ENCODE data around the gene GLDN.

DNA sequence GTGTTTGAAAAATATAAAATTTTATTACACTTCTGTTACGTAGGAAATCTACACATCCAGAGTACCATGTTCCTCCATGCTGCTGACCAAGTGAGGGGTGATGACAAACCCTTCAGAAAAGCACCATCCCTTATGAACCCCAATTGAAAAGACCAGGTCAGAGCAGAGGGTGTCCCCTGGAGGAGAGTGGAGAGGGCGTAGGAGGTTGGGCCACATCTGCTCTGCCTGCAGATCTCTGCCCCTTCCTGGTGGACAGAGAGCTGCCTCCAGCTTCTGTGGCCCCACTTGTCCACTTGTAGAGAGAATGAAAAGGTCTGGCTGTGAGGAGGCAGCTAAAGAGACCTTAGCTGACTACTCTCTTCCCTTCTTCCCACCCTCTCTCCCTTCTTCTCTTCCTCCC is 55.5 kb downstream of the GLDN start:
- TF ChIP-seq, protein P1, sequence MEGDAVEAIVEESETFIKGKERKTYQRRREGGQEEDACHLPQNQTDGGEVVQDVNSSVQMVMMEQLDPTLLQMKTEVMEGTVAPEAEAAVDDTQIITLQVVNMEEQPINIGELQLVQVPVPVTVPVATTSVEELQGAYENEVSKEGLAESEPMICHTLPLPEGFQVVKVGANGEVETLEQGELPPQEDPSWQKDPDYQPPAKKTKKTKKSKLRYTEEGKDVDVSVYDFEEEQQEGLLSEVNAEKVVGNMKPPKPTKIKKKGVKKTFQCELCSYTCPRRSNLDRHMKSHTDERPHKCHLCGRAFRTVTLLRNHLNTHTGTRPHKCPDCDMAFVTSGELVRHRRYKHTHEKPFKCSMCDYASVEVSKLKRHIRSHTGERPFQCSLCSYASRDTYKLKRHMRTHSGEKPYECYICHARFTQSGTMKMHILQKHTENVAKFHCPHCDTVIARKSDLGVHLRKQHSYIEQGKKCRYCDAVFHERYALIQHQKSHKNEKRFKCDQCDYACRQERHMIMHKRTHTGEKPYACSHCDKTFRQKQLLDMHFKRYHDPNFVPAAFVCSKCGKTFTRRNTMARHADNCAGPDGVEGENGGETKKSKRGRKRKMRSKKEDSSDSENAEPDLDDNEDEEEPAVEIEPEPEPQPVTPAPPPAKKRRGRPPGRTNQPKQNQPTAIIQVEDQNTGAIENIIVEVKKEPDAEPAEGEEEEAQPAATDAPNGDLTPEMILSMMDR (IDR thresholded peaks at IDR 0.05 in 4 of 5, conservative IDR thresholded peaks at IDR 0.05 in 1 of 5), result no peak
- TF ChIP-seq POLR2A (IDR thresholded peaks at IDR 0.05), result no peak
